Measurements from ENCODE around the gene KRTAP5-9. TPM values are rescaled to one million over a fixed set of nuclear protein-coding genes. Genes with fewer than 3 reads are reported as not detected.

Gene KRTAP5-9
- total and polyA plus RNA-seq, 4 donors = 0.06 TPM; not detected in 3

- DNase-seq (ENCODE audit: low spot score) = peak; percentile 44
- no peaks in the 10 kb centered on the region for H3K36me3 ChIP-seq (ENCODE audit: control insufficient read depth in 4 of 4, insufficient read depth in 3 of 4, low read depth in 1 of 4, low read length in 3 of 4)
- H3K4me1 ChIP-seq (ENCODE audit: control insufficient read depth in 4 of 4, insufficient read depth in 4 of 4, low read length in 3 of 4) = no peaks in the 10 kb centered on the region
- no peak overlapping the region for H3K4me3 ChIP-seq (ENCODE audit: low read depth in 1 of 3, low read length in 3 of 3)
- 3% methylated on average over 8 of the region's 8 CpGs for WGBS
- H3K9me3 ChIP-seq (ENCODE audit: control insufficient read depth in 4 of 4, low read length in 3 of 4) = no peaks in the 10 kb centered on the region
- peaks cover 0 to 4% (median 0%) of the 10 kb centered on the region in 4 donors for H3K27me3 ChIP-seq (ENCODE audit: control insufficient read depth in 4 of 4, insufficient read depth in 4 of 4, low read length in 3 of 4)
- no peak overlapping the region for H3K9ac ChIP-seq (ENCODE audit: low read depth in 1 of 2, low read length in 2 of 2)
- no peak for TF ChIP-seq GABPA (IDR thresholded peaks at IDR 0.05 in 1 of 2, conservative IDR thresholded peaks at IDR 0.05 in 1 of 2)
- peak; percentile 88 for TF ChIP-seq CTCF (IDR thresholded peaks at IDR 0.05; ENCODE audit: low read depth, low read length, missing input control)
- TF ChIP-seq RAD21 (IDR thresholded peaks at IDR 0.05) = peak; percentile 57 to 77
- TF ChIP-seq EGR1 (IDR thresholded peaks at IDR 0.05; ENCODE audit: low read depth in 2 of 2) = no peak
- H3K27ac ChIP-seq (ENCODE audit: low read depth in 1 of 2, low read length in 2 of 2) = no peak overlapping the region
Measured at GRCh38 chr11:71580057-71581003, 32.1 kb downstream of the KRTAP5-9 start.

DNA sequence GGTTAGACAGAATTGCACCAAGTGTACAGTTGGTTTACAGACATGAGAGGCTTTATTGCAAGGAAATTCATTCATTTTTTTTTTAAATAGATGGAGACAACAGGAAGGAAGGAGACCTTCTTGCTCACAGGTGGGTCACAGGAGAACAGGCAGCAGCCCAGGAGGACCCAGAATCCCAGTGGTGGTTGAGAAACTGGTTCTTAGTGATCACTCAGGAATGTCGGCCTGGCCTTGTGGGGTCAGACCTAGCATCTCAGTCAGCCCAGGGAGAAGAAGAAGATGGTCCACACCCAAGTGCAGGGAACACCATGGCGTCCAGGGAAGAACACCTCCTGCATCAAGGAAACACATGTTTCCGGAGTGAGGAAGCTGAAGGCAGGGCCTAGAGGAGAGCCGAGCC, 33.6 kb downstream of the KRTAP5-9 start:
- Histone ChIP-seq H3K4me3 (ENCODE audit: low read depth in 1 of 3, low read length in 3 of 3) (no peak overlapping the region), H3K36me3 (ENCODE audit: control insufficient read depth in 4 of 4, insufficient read depth in 3 of 4, low read depth in 1 of 4, low read length in 3 of 4) (no peaks in the 10 kb centered on the region), H3K27ac (ENCODE audit: low read depth in 1 of 2, low read length in 2 of 2) (no peak overlapping the region), H3K27me3 (ENCODE audit: control insufficient read depth in 4 of 4, insufficient read depth in 4 of 4, low read length in 3 of 4) (peaks cover 0 to 4% (median 0%) of the 10 kb centered on the region in 4 donors), H3K9ac (ENCODE audit: low read depth in 1 of 2, low read length in 2 of 2) (no peak overlapping the region), H3K9me3 (ENCODE audit: control insufficient read depth in 4 of 4, low read length in 3 of 4) (no peaks in the 10 kb centered on the region), H3K4me1 (ENCODE audit: control insufficient read depth in 4 of 4, insufficient read depth in 4 of 4, low read length in 3 of 4) (no peaks in the 10 kb centered on the region)
- WGBS = 89% methylated on average over 4 of the region's 4 CpGs
- no peak for TF ChIP-seq SP1 (IDR thresholded peaks at IDR 0.05)
- TF ChIP-seq FOXA1 (IDR thresholded peaks at IDR 0.05) = no peak
- no peak for TF ChIP-seq HNF4G (IDR thresholded peaks at IDR 0.05)
- TF ChIP-seq, protein P1, sequence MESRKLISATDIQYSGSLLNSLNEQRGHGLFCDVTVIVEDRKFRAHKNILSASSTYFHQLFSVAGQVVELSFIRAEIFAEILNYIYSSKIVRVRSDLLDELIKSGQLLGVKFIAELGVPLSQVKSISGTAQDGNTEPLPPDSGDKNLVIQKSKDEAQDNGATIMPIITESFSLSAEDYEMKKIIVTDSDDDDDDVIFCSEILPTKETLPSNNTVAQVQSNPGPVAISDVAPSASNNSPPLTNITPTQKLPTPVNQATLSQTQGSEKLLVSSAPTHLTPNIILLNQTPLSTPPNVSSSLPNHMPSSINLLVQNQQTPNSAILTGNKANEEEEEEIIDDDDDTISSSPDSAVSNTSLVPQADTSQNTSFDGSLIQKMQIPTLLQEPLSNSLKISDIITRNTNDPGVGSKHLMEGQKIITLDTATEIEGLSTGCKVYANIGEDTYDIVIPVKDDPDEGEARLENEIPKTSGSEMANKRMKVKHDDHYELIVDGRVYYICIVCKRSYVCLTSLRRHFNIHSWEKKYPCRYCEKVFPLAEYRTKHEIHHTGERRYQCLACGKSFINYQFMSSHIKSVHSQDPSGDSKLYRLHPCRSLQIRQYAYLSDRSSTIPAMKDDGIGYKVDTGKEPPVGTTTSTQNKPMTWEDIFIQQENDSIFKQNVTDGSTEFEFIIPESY (IDR thresholded peaks at IDR 0.05) = no peak
- no peak for TF ChIP-seq GABPA (IDR thresholded peaks at IDR 0.05 in 1 of 2, conservative IDR thresholded peaks at IDR 0.05 in 1 of 2)
- no peak for TF ChIP-seq RXRA (IDR thresholded peaks at IDR 0.05)
- TF ChIP-seq NR2F2 (IDR thresholded peaks at IDR 0.05) = no peak
- TF ChIP-seq RAD21 (IDR thresholded peaks at IDR 0.05) = no peak
- no peak for TF ChIP-seq CTCF (IDR thresholded peaks at IDR 0.05; ENCODE audit: low read depth, low read length, missing input control)
- no peak for TF ChIP-seq REST (IDR thresholded peaks at IDR 0.05)
- no peak for TF ChIP-seq TAF1 (conservative IDR thresholded peaks at IDR 0.05)
- TF ChIP-seq, protein P2, sequence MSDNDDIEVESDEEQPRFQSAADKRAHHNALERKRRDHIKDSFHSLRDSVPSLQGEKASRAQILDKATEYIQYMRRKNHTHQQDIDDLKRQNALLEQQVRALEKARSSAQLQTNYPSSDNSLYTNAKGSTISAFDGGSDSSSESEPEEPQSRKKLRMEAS (IDR thresholded peaks at IDR 0.05) = no peak
- DNase-seq (ENCODE audit: low spot score) = no peak

Measured in liver (tissue), 9 donors.